Hematopoietic multipotent progenitor cell treated with erythropoietin and hydrocortisone succinate and interleukin-3 and kit ligand, for 8 days (in vitro differentiated cells): Measurements from ENCODE around the gene SSX3.
"Not testable (repeated sequence)": the region's sequence is repeated elsewhere in the genome, so short reads cannot be mapped to it uniquely, and the experiment has no call there.

ENCODE experiments used
- DNase-seq: peaks from one replicate; pipeline ENCODE4 v3.0.0-alpha.2; 2015

Gene SSX3

GRCh38 chrX:48356315-48357094 lies at the start of gene SSX3:
SSX3 (minus strand) TSS chrX:48356703; CDS start chrX:48355249, 1,454 bp downstream.
- DNase-seq: not testable (repeated sequence)

GRCh38 chrX:48397825-48398224 lies 41.3 kb upstream of the SSX3 start:
- peak; percentile 0 for DNase-seq

GRCh38 chrX:48396931-48397330 lies 40.4 kb upstream of the SSX3 start:
- DNase-seq: not testable (repeated sequence)

- not testable (repeated sequence) for DNase-seq
Measured at GRCh38 chrX:48383239-48383638, 26.7 kb upstream of the SSX3 start, which contains the start of gene SSX4. SSX4 (plus strand) TSS chrX:48383539; CDS start chrX:48384054, 515 bp downstream.

- DNase-seq: not testable (repeated sequence)
Measured at GRCh38 chrX:48370408-48370807, 13.9 kb upstream of the SSX3 start.

GRCh38 chrX:48367717-48368408 lies 11.4 kb upstream of the SSX3 start:
- DNase-seq: not testable (repeated sequence)

- DNase-seq: not testable (repeated sequence)
Measured at GRCh38 chrX:48359281-48359680, 2.8 kb upstream of the SSX3 start.

GRCh38 chrX:48357681-48358080 lies 1.2 kb upstream of the SSX3 start:
- no peak for DNase-seq

GRCh38 chrX:48346059-48346458 lies 10.4 kb downstream of the SSX3 start:
- not testable (repeated sequence) for DNase-seq

GRCh38 chrX:48313996-48314395 lies 42.5 kb downstream of the SSX3 start:
- not testable (repeated sequence) for DNase-seq

GRCh38 chrX:48306175-48306574 lies 50.3 kb downstream of the SSX3 start:
- no peak for DNase-seq
